Activated T-cell treated with anti-CD3 and anti-CD28 coated beads, Interleukin-2, amount 50 U/mL, for 72 hours (primary cell): ENCODE measurements around the gene RTN4RL1. TPM values are rescaled to one million over a fixed set of nuclear protein-coding genes. Genes with fewer than 3 reads are reported as not detected.
"Not testable (repeated sequence)": the region's sequence is repeated elsewhere in the genome, so short reads cannot be mapped to it uniquely, and the experiment has no call there.

Experiments
- ATAC-seq, 2 donors: fragments of 150-1000 bp; cut with Tn5 transposase; replicated peaks in 1 of 2; 2 replicates each; pipeline ENCODE4 v1.10.0; 2021; ENCODE audit warnings: moderate library complexity in 2 of 2, mild to moderate bottlenecking in 1 of 2
- DNase-seq, 2 donors: peaks; one replicate each; pipeline ENCODE4 v3.0.0; 2021 to 2022; ENCODE audit warnings: mixed read lengths in 1 of 2
- H3K27ac Mint-ChIP-seq: one replicate; pipeline ENCODE4 v1.8.0; 2022; ENCODE audit warnings: mild to moderate bottlenecking, moderate library complexity, mixed read lengths
- H3K27me3 Mint-ChIP-seq: one replicate; pipeline ENCODE4 v1.8.0; 2022; ENCODE audit warnings: low read depth, mixed read lengths
- H3K36me3 Mint-ChIP-seq, 2 donors: one replicate each; pipeline ENCODE4 v1.8.0; 2022; ENCODE audit warnings: mixed read lengths in 2 of 2, mild to moderate bottlenecking in 1 of 2; ENCODE audit not compliant: insufficient read depth in 2 of 2
- H3K4me1 Mint-ChIP-seq: one replicate; pipeline ENCODE4 v1.8.0; 2022; ENCODE audit warnings: low read depth, mixed read lengths
- H3K4me3 Mint-ChIP-seq, 2 donors: one replicate each; pipeline ENCODE4 v1.8.0; 2022; ENCODE audit warnings: mild to moderate bottlenecking in 2 of 2, mixed read lengths in 2 of 2, moderate library complexity in 2 of 2
- H3K9me3 Mint-ChIP-seq, 2 donors: one replicate each; pipeline ENCODE4 v1.8.0; 2022; ENCODE audit warnings: mixed read lengths in 2 of 2
- total RNA-seq, 2 donors: library from RNA; stranded (reverse); gene quantifications; one replicate each; pipeline ENCODE4 v1.2.3, GENCODE V29; 2022

RTN4RL1 gene
- total RNA-seq, 2 donors from 2014 or later: 0.14 to 0.21 TPM

DNA sequence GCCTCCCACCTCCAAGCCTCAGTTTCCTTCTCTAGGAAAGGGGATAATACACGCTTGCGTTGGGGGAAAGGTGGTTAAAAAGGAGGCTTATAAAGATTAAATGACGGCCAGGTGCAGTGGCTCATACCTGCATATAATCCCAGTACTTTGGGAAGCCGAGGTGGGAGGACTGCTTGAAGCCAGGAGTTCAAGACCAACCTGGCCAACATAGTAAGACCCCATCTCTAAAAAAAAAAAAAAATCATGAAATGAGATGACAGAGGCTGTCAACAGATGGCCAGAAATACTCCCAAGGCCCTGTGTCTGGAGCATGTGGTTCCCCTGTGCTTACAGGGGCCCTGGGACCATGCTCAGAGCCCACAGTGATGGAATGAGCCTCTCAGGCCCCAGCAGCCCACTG lies 30.4 kb downstream of the RTN4RL1 start:
- ATAC-seq (no peak), DNase-seq (no peak)
- Mint-ChIP-seq H3K9me3 (no peaks in the 10 kb centered on the region), H3K4me1 (no peaks in the 10 kb centered on the region), H3K4me3 (no peak overlapping the region), H3K36me3 (no peaks in the 10 kb centered on the region), H3K27me3 (peaks cover 27% of the 10 kb centered on the region), H3K27ac (no peak overlapping the region)

DNA sequence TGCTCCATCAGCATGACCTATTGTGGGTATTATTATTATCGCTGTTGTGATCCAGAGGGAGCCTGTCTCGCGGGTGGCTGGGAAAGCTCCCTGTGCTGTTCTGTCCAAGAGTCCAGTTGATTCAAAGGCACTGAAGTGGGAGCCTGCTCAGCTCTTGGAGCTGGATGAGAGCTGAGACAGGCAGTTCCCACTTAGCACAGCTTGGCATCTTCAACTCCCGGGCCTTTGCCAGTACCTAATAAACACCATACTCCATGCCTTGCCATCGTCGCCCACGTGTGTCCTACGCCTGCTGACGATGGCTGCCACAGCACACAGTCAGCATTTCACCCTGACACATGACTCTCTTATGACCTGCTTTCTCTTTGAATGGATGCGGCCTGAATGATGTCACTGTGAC lies 32.6 kb downstream of the RTN4RL1 start:
- no peak for ATAC-seq
- H3K36me3 Mint-ChIP-seq: no peaks in the 10 kb centered on the region
- no peak overlapping the region for H3K4me3 Mint-ChIP-seq
- H3K9me3 Mint-ChIP-seq: no peaks in the 10 kb centered on the region
- peaks cover 15% of the 10 kb centered on the region for H3K27me3 Mint-ChIP-seq
- H3K4me1 Mint-ChIP-seq: no peaks in the 10 kb centered on the region
- no peak for DNase-seq
- H3K27ac Mint-ChIP-seq: no peak overlapping the region

DNA sequence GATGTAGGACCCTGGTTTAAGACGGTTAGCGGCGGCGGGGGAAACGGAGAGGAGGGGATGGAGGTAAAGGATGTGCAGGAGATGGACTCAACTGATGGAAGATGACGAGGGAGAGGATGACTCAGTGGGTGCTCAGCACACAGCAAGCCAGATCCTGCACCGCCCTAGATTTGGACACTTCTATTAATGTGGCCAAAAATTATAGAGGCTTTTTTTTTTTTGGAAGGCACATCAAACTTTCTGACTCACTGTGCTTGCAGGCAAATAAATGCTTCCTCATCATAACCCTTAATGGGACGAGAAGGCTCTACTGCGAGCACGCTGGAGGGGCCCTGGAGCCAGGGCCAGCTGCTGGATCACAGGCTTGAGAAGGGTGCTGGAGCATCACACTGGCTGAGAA lies 36.0 kb downstream of the RTN4RL1 start:
- DNase-seq: no peak
- Mint-ChIP-seq H3K36me3 (no peaks in the 10 kb centered on the region), H3K9me3 (no peaks in the 10 kb centered on the region), H3K4me1 (no peaks in the 10 kb centered on the region), H3K27me3 (no peaks in the 10 kb centered on the region), H3K27ac (no peak overlapping the region), H3K4me3 (no peak overlapping the region)
- no peak for ATAC-seq

DNA sequence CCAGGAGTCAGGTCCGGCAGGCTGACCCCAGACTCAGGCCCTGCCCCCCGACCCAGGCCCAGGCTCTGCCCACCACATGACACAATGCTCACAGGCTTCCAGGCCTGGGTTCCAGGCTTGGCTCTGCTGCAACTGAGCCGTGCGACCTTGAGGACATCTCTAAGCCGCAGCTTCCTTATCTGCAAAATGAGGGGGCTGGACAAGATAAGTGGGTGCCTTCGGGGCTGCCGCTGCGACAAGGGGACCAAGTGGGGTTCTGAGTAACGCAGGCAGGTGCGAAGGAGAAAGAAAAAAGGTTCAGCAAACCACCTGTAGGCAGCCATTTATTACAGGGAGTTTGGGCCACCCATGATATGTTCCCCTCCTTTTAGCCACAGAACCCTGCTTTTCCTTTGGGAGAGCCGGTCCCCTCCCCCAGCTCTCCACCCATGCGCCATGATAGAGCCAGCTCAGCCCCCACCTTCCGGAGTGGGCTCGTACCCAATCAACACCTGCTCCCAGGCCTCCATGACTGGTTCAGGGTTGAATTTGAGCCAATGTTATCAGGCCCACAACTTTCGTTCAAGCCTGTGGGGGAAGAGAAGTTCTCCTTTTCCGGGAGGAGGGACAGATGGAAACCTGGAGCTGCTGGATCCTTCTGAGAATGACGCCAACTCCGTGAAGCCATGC lies 38.2 kb downstream of the RTN4RL1 start:
- ATAC-seq (no peak), DNase-seq (no peak)
- no peaks in the 10 kb centered on the region for H3K9me3 Mint-ChIP-seq
- no peak overlapping the region for H3K27ac Mint-ChIP-seq
- no peaks in the 10 kb centered on the region for H3K4me1 Mint-ChIP-seq
- H3K27me3 Mint-ChIP-seq: no peaks in the 10 kb centered on the region
- no peak overlapping the region for H3K4me3 Mint-ChIP-seq
- H3K36me3 Mint-ChIP-seq: no peaks in the 10 kb centered on the region

DNA sequence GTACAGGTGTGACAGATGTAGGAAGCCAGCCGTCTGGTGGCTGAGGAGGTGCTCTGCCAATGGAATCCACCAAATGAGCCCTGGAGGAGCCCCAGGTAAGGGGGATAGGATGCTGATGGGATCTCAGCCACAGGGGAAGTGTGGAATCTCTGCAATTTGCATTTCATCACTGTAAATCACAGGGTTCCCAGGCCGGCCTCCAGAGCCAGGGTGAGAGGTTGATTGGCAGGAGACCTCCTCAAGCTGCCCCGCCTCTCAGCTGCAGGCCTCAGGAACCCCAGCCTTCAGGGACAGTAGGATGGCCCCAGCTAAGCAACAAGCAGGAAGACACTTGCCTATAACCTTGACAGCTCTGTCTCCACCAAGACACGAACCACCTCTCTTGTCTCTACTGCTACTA lies 39.4 kb downstream of the RTN4RL1 start:
- H3K4me1 Mint-ChIP-seq: no peaks in the 10 kb centered on the region
- H3K36me3 Mint-ChIP-seq: no peaks in the 10 kb centered on the region
- no peak overlapping the region for H3K27ac Mint-ChIP-seq
- DNase-seq (no peak), ATAC-seq (no peak)
- no peaks in the 10 kb centered on the region for H3K9me3 Mint-ChIP-seq
- H3K27me3 Mint-ChIP-seq: no peaks in the 10 kb centered on the region
- no peak overlapping the region for H3K4me3 Mint-ChIP-seq

DNA sequence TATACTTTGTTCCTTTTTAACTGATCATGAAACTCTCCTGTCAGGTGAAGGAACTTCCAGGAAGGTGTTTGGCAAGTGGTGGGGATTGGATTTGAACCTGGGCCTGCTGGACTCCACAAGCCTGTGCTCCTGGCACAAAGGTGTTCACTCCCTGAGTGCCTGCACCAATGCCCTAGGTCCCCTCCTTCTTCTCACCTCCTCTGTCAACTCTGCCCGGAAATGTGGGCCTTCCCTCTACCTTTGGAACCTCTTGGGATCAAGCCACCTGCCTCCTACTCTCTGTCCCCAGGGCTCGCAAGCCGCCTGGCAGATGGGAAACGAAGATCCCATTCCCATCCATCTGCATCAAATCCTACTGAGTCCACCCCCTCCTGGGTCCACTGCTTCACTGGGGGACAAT lies 40.0 kb downstream of the RTN4RL1 start:
- no peak overlapping the region for H3K4me3 Mint-ChIP-seq
- H3K36me3 Mint-ChIP-seq: no peaks in the 10 kb centered on the region
- H3K27me3 Mint-ChIP-seq: no peaks in the 10 kb centered on the region
- H3K4me1 Mint-ChIP-seq: no peaks in the 10 kb centered on the region
- H3K27ac Mint-ChIP-seq: no peak overlapping the region
- DNase-seq (no peak), ATAC-seq (no peak)
- H3K9me3 Mint-ChIP-seq: no peaks in the 10 kb centered on the region

DNA sequence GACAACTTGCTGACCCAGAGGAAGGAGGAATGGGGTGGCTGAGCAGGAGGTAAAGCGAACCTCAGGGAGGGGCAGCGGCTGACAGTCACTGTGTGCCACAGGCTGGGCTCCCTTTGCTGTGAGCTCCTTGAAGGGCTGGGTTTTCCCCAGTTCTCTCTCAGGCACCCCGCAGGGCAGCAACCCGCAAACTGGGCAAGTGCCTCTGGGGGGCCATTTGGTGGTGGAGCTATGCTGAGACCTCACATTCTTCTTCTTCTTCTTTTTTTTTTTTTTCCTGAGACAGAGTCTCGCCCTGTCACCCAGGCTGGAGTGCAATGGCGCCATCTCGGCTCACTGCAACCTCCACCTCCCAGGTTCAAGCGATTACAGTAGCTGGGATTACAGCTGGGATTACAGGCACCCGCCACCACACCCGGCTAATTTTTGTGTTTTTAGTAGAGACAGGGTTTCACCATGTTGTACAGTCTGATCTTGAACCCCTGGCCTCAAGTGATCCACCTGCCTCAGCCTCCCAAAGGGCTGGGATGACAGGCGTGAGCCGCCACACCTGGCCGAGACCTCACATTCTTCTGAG lies 42.3 kb downstream of the RTN4RL1 start:
- ATAC-seq, DNase-seq, H3K27me3 Mint-ChIP-seq, H3K4me1 Mint-ChIP-seq, H3K9me3 Mint-ChIP-seq, H3K27ac Mint-ChIP-seq, H3K4me3 Mint-ChIP-seq, H3K36me3 Mint-ChIP-seq: not testable (repeated sequence)

DNA sequence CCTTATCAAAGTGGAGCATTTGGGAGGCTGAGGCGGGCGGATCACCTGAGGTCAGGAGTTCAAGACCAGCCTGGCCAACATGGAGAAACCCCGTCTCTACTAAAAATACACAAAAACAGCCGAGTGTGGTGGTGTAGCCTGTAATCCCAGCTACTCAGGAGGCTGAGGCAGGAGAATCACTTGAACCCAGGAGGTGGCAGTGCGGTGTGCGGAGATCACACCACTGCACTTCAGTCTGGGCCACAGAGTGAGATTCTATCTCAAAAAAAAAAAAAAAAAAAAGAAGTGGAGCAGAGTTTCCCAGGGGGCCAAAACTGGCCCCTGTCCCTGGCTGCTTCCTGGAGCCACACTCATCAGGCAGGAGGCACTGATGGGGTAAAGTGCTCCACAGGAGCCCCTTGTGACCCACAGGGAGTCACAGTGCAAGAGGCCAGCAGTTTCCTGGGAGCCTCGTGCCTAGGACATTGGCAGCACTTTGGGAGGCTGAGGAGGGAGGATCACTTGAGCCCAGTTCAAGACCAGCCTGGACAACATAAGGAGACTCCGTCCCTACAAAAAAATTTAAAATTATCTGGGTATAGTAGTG lies 44.4 kb downstream of the RTN4RL1 start:
- no peak overlapping the region for H3K4me3 Mint-ChIP-seq
- no peak overlapping the region for H3K27ac Mint-ChIP-seq
- DNase-seq (no peak), ATAC-seq (no peak)
- peaks cover 8% of the 10 kb centered on the region for H3K27me3 Mint-ChIP-seq
- peaks cover 8% of the 10 kb centered on the region for H3K4me1 Mint-ChIP-seq
- no peaks in the 10 kb centered on the region for H3K36me3 Mint-ChIP-seq
- H3K9me3 Mint-ChIP-seq: no peaks in the 10 kb centered on the region

DNA sequence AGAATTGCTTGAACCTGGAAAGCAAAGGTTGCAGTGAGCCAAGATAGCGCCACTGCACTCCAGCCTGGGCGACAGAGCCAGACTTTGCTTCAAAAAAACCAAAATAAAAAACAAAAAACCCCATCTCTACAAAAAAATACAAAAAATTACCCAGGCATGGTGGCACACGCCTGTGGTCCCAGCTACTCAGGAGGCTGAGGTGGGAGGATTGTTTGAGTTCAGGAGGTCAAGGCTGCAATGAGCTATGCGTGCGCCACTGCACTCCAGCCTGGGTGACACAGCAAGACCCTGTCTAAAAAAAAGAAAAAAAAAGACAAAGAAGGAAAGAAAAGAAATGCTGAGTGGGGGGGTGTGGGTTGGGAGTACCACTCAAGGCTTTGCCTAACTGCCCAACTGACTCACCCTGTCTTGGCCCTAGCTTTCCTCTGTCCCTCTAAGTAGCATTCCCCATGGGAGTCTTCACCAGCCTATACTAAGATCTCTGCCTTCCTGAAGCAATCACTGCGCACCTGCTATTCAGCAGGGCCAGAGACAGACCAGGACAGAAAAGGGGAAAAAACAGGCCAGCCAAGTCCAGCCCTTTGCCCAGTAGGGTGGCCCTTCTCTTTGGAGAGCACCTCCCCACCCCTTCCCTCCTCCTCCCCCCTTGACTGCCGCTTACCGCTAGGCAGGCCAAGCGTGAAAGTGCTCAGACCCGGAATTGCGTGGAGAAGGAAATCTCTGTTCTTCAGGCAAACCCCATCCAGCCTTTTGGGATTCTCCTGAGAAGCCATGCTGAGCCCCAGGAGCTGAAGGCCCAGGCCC lies 45.8 kb downstream of the RTN4RL1 start:
- H3K36me3 Mint-ChIP-seq: no peaks in the 10 kb centered on the region
- H3K9me3 Mint-ChIP-seq: no peaks in the 10 kb centered on the region
- DNase-seq (no peak), ATAC-seq (no peak)
- no peak overlapping the region for H3K4me3 Mint-ChIP-seq
- H3K27me3 Mint-ChIP-seq: peaks cover 8% of the 10 kb centered on the region
- H3K4me1 Mint-ChIP-seq: peaks cover 16% of the 10 kb centered on the region
- H3K27ac Mint-ChIP-seq: no peak overlapping the region

DNA sequence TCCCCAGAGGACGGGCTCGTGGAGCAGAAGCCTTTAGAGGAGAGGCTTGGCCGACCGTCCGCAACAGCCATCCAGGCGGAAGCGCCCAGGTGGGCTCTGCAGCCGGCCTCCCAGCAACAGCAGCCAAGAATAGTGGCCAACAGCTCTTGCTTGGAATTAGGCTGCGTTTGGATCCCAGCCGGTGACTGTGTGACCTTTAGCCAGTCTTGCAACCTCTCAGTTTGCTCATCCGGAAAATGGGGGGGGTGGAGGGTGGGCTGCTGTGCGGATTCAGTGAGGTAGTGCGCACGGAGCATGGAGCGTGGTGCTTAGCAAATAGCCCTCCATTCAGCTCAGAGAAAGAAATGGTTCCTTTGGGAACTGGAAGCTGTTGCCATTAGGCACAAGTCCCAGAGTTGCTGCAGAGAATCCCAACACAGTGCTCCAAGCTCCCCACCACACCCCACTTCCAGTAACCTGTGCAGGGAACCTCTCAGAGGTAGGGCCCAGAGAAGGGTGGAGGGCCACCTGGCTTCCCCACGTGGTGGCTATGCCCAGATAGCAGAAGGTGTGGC lies 46.7 kb downstream of the RTN4RL1 start:
- Mint-ChIP-seq H3K27ac (no peak overlapping the region), H3K4me3 (no peak overlapping the region), H3K9me3 (no peaks in the 10 kb centered on the region), H3K4me1 (peaks cover 22% of the 10 kb centered on the region), H3K36me3 (no peaks in the 10 kb centered on the region), H3K27me3 (peaks cover 8% of the 10 kb centered on the region)
- no peak for DNase-seq
- ATAC-seq: no peak

DNA sequence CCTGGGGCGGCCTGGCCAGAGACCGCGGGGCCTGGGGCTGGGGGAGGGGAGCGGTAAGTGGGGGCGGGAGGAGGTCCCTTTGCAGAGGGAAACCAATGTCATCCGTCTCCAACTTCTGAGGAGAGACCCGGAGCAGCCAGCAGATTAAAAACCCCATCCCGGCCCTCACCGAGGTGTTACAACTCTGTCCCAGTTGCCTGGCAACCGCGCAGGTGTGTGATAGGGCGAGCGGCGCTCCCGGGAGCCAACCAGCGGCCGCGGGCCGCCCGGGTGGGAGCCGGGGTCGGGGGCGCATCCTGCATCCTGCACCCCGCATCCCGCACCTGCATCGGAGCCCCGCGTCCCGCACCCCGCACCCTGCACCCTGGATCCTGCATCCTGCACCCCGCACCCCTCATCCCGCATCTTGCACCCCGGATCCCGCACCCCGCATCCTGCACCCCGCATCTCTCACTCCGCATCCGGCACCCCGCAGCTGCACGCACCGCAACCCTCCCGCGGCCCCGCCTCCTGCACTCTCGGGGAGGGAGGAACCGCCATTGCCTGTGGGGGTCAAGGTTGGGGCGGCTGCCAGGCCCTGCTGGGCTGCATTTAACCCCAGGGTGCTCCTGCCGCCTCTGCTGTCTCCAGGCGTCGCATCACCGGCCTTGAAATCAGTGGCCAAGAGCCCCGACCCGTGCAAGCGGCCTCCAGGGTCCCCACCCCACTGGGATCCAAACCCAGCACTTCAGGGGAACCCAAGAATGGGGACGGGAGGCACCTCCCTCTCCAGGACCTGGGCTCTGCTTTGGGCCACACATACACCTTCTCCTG lies 47.3 kb downstream of the RTN4RL1 start:
- peak in 1 of 2 donors; percentile 6 for DNase-seq
- peaks cover 23% of the 10 kb centered on the region for H3K4me1 Mint-ChIP-seq
- no peak overlapping the region for H3K4me3 Mint-ChIP-seq

DNA sequence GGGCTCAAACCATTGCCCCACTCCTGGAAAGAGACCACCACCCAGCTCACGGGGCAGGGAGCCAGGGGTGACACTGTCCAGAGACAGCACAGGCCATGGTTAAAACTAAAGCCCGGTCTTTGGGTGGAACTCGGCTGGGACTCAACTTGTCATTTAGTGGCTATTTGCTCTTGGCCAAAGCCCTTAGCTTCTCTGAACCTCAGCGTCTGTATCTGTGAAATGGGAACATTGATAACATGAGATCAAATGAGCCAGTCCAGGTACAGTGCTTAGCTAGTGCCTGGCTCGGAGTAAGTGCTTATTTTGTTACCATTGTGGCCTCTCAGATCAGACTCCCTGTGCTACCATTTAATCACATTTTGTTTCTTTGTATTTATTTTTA lies 48.5 kb downstream of the RTN4RL1 start:
- ATAC-seq (no peak), DNase-seq (no peak)
- no peak overlapping the region for H3K27ac Mint-ChIP-seq
- peaks cover 8% of the 10 kb centered on the region for H3K27me3 Mint-ChIP-seq
- peaks cover 30% of the 10 kb centered on the region for H3K4me1 Mint-ChIP-seq
- no peak overlapping the region for H3K4me3 Mint-ChIP-seq
- H3K9me3 Mint-ChIP-seq: no peaks in the 10 kb centered on the region
- H3K36me3 Mint-ChIP-seq: no peaks in the 10 kb centered on the region

More for the DNA sequence above, 47.3 kb downstream of the RTN4RL1 start:
- Mint-ChIP-seq H3K27ac (no peak overlapping the region), H3K36me3 (no peaks in the 10 kb centered on the region), H3K9me3 (no peaks in the 10 kb centered on the region), H3K27me3 (peaks cover 8% of the 10 kb centered on the region)
- no peak for ATAC-seq
